ENCODE data around the gene ANKDD1B. TPM values are rescaled to one million over a fixed set of nuclear protein-coding genes. Genes with fewer than 3 reads are reported as not detected.

The ANKDD1B gene
- total RNA-seq, 1 donor from 2014 or later: 0.63 TPM

DNA sequence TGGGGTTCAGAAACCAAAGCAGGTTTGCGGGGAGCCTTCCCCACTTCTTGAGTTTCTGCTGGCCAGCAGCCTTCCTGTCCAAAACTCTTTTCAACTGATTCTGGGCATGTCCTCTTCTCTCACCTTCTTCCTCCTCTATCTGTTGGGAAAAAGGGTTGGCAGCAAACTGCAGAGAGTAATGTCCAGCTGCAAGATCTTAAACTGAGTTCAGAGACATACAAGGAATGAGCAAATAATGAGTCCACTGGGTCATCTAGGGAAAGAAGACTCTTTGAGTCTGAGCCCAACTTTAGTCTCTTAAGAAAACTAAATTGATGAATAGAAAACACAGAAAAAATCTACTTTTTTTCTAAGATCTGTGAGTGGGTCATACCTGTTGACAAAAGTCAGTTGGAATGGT, 16.5 kb downstream of the ANKDD1B start:
- no peaks in the 10 kb centered on the region for H3K36me3 ChIP-seq (ENCODE audit: control insufficient read depth, insufficient read depth, low read length)
- DNase-seq (ENCODE audit: low read depth): no peak
- no peaks in the 10 kb centered on the region for H3K27me3 ChIP-seq (ENCODE audit: control insufficient read depth, insufficient read depth, low read length)
- H3K4me3 ChIP-seq (ENCODE audit: low read depth, low read length): no peak overlapping the region
- TF ChIP-seq, protein P1, sequence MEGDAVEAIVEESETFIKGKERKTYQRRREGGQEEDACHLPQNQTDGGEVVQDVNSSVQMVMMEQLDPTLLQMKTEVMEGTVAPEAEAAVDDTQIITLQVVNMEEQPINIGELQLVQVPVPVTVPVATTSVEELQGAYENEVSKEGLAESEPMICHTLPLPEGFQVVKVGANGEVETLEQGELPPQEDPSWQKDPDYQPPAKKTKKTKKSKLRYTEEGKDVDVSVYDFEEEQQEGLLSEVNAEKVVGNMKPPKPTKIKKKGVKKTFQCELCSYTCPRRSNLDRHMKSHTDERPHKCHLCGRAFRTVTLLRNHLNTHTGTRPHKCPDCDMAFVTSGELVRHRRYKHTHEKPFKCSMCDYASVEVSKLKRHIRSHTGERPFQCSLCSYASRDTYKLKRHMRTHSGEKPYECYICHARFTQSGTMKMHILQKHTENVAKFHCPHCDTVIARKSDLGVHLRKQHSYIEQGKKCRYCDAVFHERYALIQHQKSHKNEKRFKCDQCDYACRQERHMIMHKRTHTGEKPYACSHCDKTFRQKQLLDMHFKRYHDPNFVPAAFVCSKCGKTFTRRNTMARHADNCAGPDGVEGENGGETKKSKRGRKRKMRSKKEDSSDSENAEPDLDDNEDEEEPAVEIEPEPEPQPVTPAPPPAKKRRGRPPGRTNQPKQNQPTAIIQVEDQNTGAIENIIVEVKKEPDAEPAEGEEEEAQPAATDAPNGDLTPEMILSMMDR (IDR thresholded peaks at IDR 0.05; ENCODE audit: insufficient read depth, low read length, poor library complexity, severe bottlenecking): no peak

DNA sequence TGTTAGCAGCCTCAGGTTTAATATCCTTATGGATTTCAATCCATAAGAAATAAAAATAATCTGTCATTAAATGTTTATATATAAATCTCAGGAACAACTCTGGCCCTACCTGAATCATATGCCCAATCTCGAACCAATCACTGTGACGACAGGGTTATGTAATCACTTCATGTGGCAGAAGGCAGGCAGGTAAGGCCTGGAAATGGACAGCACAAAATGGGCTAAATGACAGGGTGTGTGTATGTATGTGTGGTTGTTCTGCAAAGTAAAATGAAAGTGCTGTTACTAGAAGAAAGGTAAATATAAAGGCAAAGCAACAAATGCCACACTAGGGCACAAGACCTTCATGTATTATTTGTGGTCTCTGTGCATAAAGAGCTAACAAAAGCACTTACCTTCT, 19.6 kb downstream of the ANKDD1B start:
- Histone ChIP-seq H3K36me3 (ENCODE audit: control insufficient read depth, insufficient read depth, low read length) (no peaks in the 10 kb centered on the region), H3K4me3 (ENCODE audit: low read depth, low read length) (no peak overlapping the region), H3K27me3 (ENCODE audit: control insufficient read depth, insufficient read depth, low read length) (no peaks in the 10 kb centered on the region)
- TF ChIP-seq, protein P1 (IDR thresholded peaks at IDR 0.05; ENCODE audit: insufficient read depth, low read length, poor library complexity, severe bottlenecking): no peak
- DNase-seq (ENCODE audit: low read depth): no peak

DNA sequence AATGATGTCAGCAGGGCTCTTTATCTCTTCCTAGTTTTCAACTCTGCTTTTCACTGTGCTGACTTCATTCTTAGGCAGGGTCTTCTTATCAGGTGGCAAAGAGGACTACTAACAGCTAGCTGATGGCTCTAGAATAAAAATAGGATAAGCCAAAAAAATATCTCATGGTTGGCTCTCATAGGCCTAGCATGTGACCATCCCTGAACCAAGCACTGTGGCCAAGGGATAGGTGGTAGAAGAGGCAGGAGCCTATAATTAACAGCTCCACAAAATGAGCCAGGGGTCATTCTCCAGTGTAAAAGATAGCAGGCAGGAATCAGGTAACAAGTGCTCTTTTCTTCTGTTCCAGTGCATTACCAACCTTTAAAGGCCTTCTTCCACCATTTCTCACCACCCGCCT, 21.1 kb downstream of the ANKDD1B start:
- DNase-seq (ENCODE audit: low read depth): no peak
- no peaks in the 10 kb centered on the region for H3K36me3 ChIP-seq (ENCODE audit: control insufficient read depth, insufficient read depth, low read length)
- H3K27me3 ChIP-seq (ENCODE audit: control insufficient read depth, insufficient read depth, low read length): no peaks in the 10 kb centered on the region
- H3K4me3 ChIP-seq (ENCODE audit: low read depth, low read length): no peak overlapping the region
- TF ChIP-seq, protein P1 (IDR thresholded peaks at IDR 0.05; ENCODE audit: insufficient read depth, low read length, poor library complexity, severe bottlenecking): no peak

DNA sequence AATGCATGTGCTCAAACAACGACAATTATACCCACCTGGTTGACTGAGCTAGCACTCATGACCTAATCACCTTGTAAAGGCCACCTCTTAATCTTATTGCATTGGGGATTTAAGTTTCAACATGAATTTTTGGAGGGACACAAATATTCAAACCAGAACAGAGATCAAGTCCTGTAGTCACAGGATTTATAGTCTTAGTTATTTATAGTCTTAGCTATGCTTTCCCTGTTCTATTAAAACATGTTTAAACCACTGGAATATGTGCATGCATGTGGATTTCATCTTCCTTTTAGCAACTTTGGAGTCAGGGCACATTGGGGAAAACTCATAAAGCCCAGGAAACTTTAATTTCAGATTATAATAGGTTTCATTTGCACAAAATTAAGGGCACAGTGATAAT, 26.7 kb downstream of the ANKDD1B start:
- no peaks in the 10 kb centered on the region for H3K27me3 ChIP-seq (ENCODE audit: control insufficient read depth, insufficient read depth, low read length)
- H3K4me3 ChIP-seq (ENCODE audit: low read depth, low read length): no peak overlapping the region
- no peak for DNase-seq (ENCODE audit: low read depth)
- no peaks in the 10 kb centered on the region for H3K36me3 ChIP-seq (ENCODE audit: control insufficient read depth, insufficient read depth, low read length)
- TF ChIP-seq, protein P1 (IDR thresholded peaks at IDR 0.05; ENCODE audit: insufficient read depth, low read length, poor library complexity, severe bottlenecking): no peak

DNA sequence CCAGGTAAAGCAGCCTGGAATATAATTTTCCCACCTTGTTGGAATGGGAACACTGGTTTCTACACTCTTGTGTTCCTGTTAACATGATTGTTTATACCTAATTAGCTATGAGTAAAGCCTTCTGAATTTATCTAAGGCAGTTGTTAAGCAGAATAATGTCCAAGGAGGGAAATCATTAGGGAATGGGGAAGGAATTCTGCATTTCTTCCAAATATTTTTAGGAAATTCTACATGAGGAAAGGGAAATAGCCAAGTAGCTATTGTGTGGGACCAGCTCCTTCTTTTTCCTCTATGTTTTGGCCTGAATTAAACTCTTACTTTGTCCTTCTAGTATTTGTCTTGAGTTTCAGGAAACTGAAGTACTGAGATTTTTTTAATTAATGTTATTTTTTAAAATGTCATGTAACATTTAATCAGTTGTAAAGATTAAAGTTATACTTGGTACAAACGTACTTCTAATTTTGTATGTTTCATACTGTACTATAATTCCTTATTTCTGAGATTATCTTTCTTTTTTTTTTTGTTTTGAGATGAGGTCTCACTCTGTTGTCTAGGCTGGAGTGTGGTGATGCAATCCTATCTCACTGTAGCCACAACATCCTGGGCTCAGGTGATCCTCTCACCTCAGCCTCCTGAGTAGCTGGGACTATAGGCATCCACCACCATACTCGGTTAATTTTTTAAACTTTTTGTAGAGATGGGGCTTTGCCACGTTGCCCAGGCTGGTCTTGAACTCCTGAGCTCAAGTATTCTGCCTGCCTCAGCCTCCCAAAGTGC, 28.5 kb downstream of the ANKDD1B start:
- TF ChIP-seq, protein P1 (IDR thresholded peaks at IDR 0.05; ENCODE audit: insufficient read depth, low read length, poor library complexity, severe bottlenecking): no peak
- DNase-seq (ENCODE audit: low read depth): no peak
- H3K4me3 ChIP-seq (ENCODE audit: low read depth, low read length): no peak overlapping the region
- no peaks in the 10 kb centered on the region for H3K36me3 ChIP-seq (ENCODE audit: control insufficient read depth, insufficient read depth, low read length)
- H3K27me3 ChIP-seq (ENCODE audit: control insufficient read depth, insufficient read depth, low read length): no peaks in the 10 kb centered on the region

DNA sequence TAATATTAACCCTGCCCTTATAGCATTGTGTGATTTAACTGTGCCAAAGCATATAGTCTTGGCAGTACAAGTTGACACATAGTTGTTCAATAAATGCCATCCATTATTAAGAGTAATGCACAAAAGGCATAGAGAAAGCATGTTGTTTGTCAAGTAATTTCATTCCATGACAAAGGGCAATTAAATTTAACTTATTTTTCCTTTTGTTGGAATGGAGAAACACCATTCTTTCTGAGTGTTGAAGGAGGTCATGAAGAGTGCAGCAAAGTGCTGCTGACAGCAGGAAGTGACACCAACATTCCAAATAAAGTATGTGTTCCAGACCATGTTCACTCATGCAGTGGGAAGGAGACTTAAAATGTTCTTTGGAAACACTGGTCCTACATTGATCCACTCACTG, 29.1 kb downstream of the ANKDD1B start:
- peak; percentile 42 for DNase-seq (ENCODE audit: low read depth)
- Histone ChIP-seq H3K4me3 (ENCODE audit: low read depth, low read length) (no peak overlapping the region), H3K27me3 (ENCODE audit: control insufficient read depth, insufficient read depth, low read length) (no peaks in the 10 kb centered on the region), H3K36me3 (ENCODE audit: control insufficient read depth, insufficient read depth, low read length) (no peaks in the 10 kb centered on the region)
- TF ChIP-seq, protein P1 (IDR thresholded peaks at IDR 0.05; ENCODE audit: insufficient read depth, low read length, poor library complexity, severe bottlenecking): no peak
